Measurements from ENCODE around the gene WDSUB1.

DNA sequence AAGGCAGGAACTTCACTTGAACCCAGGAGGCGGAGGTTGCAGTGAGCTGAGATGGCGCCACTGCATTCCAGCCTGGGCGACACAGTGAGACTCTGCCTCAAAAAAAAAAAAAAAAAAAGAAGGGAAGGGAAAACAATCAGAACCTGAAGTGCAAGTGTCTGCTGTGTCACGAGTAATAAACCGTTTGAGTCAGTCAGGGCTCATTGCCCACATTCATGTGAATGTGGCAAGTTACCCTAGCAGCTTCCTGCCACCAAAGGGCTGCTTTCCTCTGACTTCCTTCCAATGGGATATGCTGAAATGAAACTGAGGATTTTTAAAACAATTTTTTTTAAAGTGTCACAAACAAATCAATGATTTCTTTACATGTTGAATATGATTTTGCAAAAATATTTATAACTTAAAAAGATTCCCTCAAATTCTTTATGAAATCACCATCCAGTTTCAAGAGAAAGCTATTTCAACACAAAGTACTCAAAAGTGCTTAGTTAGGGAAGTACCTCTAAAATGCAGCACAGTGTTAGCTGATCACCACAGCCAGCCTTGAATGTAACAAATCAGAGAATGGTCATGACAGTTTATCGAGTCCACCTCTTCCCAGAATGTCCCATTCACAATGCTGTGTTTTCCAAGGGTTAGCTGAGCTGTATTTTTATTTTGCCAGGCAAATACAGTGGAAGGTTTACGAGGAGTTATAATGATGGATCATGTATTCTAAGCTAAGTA, 36.4 kb downstream of the WDSUB1 start:
- TF ChIP-seq POLR2A (IDR thresholded peaks at IDR 0.05; ENCODE audit: low read depth, low read length) (no peak), SPI1 (IDR thresholded peaks at IDR 0.05; ENCODE audit: low read depth, low read length) (0 out of 2 replicates have a peak, but pooled peaks have one; percentile 1), TAF1 (IDR thresholded peaks at IDR 0.05; ENCODE audit: low read depth, low read length) (no peak), POLR2AphosphoS5 (IDR thresholded peaks at IDR 0.05; ENCODE audit: low read depth, low read length) (no peak), POU2F2 (IDR thresholded peaks at IDR 0.05; ENCODE audit: low read depth, low read length) (no peak), PAX5 (IDR thresholded peaks at IDR 0.05; ENCODE audit: insufficient read depth, low read length, severe bottlenecking) (no peak)
